ENCODE data around the gene SLCO6A1.

Gene SLCO6A1

GRCh38 chr5:102450313-102450990, 48.3 kb downstream of the SLCO6A1 start:
- no peak for DNase-seq

- DNase-seq = no peak
These were observed 65.3 kb downstream of the SLCO6A1 start for GRCh38 chr5:102433473-102433872.

- no peak for DNase-seq
These were observed 77.2 kb downstream of the SLCO6A1 start for GRCh38 chr5:102421647-102422046.

GRCh38 chr5:102418531-102418930, 80.3 kb downstream of the SLCO6A1 start:
- no peak for DNase-seq

- no peak for DNase-seq
These were observed 84.4 kb downstream of the SLCO6A1 start for GRCh38 chr5:102414448-102414847.

- DNase-seq = no peak
These were observed 110.6 kb downstream of the SLCO6A1 start for GRCh38 chr5:102388235-102388634.

GRCh38 chr5:102385365-102385764, 113.4 kb downstream of the SLCO6A1 start:
- DNase-seq = no peak

- DNase-seq = no peak
These were observed 118.6 kb downstream of the SLCO6A1 start for GRCh38 chr5:102380174-102380573.

- no peak for DNase-seq
These were observed 122.9 kb downstream of the SLCO6A1 start for GRCh38 chr5:102375876-102376275.

GRCh38 chr5:102375272-102375671, 123.5 kb downstream of the SLCO6A1 start:
- no peak for DNase-seq

- no peak for DNase-seq
These were observed 130.4 kb downstream of the SLCO6A1 start for GRCh38 chr5:102368392-102368791.

- peak; percentile 88 for DNase-seq
These were observed 157.0 kb downstream of the SLCO6A1 start for GRCh38 chr5:102341681-102342288.

- no peak for DNase-seq
These were observed 174.1 kb downstream of the SLCO6A1 start for GRCh38 chr5:102324714-102325113.

All from NCI-H524 treated with DMSO at 0.1 percent for 48 hours (cell line).